IPS DF 4.7 (cell line): ENCODE measurements around the gene SYTL1.

Experiments
- DNase-seq: peaks from one replicate; pipeline ENCODE4 v3.0.0-alpha.2; 2013; ENCODE audit warnings: low spot score; ENCODE audit errors: extremely low read depth

The SYTL1 gene, protein sequence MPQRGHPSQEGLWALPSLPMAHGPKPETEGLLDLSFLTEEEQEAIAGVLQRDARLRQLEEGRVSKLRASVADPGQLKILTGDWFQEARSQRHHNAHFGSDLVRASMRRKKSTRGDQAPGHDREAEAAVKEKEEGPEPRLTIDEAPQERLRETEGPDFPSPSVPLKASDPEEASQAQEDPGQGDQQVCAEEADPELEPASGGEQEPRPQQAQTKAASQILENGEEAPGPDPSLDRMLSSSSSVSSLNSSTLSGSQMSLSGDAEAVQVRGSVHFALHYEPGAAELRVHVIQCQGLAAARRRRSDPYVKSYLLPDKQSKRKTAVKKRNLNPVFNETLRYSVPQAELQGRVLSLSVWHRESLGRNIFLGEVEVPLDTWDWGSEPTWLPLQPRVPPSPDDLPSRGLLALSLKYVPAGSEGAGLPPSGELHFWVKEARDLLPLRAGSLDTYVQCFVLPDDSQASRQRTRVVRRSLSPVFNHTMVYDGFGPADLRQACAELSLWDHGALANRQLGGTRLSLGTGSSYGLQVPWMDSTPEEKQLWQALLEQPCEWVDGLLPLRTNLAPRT

DNA sequence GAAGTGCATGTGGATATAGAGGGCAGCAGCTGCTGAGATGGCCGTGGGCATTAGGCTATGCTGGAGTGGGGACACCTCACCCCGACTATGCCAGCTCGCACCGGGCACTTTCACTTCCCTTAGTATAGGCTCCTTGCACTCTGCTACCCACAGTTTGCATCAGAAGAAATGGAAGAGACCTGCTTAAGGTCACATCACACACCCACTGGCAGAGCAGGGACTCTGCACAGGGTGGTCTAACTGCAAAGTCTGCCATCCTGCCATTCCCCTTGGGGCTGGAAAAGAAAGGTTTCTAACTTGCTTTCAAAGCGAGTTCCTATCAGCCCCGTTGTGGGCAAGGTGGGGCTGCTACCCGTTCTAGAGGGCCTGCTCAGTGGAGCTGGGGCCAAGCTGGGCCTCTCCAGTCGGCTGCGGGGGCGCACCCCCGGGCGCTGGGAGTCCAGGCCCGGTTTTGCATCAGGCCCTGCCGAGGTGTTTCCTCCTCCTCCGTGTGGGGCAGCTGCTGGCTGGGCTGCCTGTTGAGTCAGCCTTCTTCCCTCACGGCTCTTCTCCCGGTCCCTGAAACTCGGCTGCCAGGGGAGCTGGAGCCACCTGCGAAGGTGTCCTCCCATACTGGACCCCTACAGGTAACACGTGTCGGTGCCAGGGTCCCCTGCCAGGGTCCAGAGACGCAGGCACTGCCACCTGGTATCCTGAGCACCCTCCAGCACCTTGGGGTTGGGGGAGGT is at the start of gene SYTL1:
SYTL1 (plus strand) TSS at position 498 of the 728 bp plus-strand sequence. CDS start 3,313 bp downstream, outside the sequence.
- no peak for DNase-seq

DNA sequence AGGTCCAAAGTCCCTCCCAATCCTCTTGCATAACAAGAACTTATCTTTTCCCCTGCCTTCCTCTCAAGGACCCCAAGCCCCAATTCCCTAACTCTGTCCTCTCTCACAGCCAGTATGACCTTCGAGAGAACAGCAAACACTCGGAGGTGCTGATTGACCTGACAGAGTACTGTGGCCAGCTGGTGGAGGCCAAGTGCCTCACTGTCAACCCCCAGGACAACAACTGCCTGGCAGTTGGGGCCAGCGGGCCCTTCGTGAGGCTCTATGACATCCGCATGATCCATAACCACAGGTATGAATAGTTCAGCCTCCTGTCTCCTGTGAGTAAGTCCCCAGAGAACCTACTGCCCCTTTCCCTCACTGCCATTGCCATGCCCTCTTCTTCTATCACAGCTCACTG is 49.7 kb upstream of the SYTL1 start:
- DNase-seq, result no peak

GRCh38 chr1:27293915-27294314 is 47.9 kb upstream of the SYTL1 start:
- DNase-seq, result no peak

- DNase-seq, result no peak
These were observed 45.0 kb upstream of the SYTL1 start for GRCh38 chr1:27296773-27297291.

GRCh38 chr1:27297903-27298302 is 43.9 kb upstream of the SYTL1 start:
- no peak for DNase-seq

GRCh38 chr1:27298632-27299384 is 43.0 kb upstream of the SYTL1 start:
- DNase-seq, result no peak

GRCh38 chr1:27299385-27300271 is 42.2 kb upstream of the SYTL1 start:
- no peak for DNase-seq

- no peak for DNase-seq
These were observed 41.3 kb upstream of the SYTL1 start for GRCh38 chr1:27300341-27301051.

GRCh38 chr1:27301052-27301422 is 40.8 kb upstream of the SYTL1 start:
- DNase-seq, result no peak

DNA sequence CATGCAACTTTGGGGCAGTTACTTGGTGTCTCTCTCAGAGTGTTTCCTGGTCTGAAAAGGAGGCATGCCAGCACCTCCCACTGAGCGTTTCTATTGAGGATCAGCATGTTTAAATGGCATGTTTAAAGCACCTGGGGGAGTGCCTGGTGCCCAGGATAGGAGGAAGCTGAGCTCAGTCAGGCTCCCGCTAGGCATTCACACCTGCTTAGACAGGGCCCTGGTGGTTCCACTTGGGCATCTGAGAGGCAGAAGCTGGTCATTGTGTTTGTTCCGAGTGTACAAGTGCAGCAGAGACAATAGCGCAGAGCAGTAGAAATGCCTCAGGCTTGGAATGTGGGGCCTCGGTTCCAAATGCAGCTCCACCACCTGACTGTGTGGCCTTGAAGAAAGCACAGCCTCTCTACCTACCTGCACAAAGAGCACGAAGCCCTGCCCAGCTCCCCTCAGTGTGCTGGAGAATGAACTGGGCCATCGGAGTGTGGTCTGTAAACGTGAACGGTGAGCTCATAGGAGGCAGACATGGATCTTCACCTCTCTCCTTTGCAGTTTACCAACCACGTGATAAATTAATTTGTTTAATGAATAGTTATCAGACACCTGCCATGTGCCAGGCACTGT is 40.1 kb upstream of the SYTL1 start:
- no peak for DNase-seq

GRCh38 chr1:27302612-27303011 is 39.2 kb upstream of the SYTL1 start:
- no peak for DNase-seq

- DNase-seq, result no peak
These were observed 38.3 kb upstream of the SYTL1 start for GRCh38 chr1:27303509-27303908.

DNA sequence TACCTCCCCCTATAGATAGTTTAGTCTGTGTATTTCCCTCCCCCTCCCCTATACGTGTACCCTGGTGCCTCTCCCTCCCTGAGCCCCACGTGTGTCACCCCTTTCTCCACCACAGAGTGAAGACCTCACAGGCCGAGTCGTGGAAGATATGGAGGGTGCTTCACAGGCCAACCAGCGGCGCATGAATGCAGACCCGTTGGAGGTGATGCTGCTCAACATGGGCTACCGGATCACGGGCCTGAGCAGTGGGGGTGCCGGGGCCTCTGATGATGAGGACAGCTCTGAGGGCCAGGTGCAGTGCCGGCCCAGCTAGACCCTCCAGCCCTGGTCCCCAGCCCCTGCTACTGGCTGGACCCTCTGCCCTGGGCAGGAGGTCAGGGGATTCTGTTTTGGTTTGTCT is 35.8 kb upstream of the SYTL1 start:
- DNase-seq, result no peak

- no peak for DNase-seq
These were observed 34.7 kb upstream of the SYTL1 start for GRCh38 chr1:27306892-27307761.

- no peak for DNase-seq
These were observed 33.8 kb upstream of the SYTL1 start for GRCh38 chr1:27307874-27308598.

DNA sequence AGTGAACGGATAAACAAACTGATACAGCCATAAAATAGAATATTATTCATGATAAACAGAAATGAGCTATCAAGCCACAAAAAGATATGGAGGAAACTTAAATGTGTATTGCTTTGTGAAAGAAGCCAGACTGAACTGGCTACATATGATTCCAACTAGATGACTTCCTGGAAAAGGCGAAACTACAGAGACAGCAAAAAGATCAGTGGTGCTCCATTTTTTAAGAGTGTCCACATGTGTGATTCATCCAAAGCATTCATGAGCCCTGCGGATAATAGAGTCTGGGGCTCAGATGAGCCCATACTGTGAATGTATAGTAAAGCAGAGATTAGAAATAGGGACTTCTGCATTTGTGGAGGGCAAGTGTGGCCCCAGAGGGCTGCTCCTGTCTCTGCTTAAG is 27.7 kb upstream of the SYTL1 start:
- no peak for DNase-seq

- no peak for DNase-seq
These were observed 27.1 kb upstream of the SYTL1 start for GRCh38 chr1:27314737-27315136.

- DNase-seq, result no peak
These were observed 25.0 kb upstream of the SYTL1 start for GRCh38 chr1:27316860-27317259.
